Body of pancreas (tissue), 4 donors: ENCODE measurements around the gene CES5A. TPM values are rescaled to one million over a fixed set of nuclear protein-coding genes. Genes with fewer than 3 reads are reported as not detected.
"Not testable (repeated sequence)": the region's sequence is repeated elsewhere in the genome, so short reads cannot be mapped to it uniquely, and the experiment has no call there.

Source experiments
- ATAC-seq: fragments of 150-250 bp; one replicate; pipeline ENCODE4 v1.9.1; 2016
- DNase-seq, 4 donors: peaks; one replicate each; pipeline ENCODE4 v3.0.0-alpha.2; 2019
- H3K27ac ChIP-seq, 4 donors: fragments of 200-600 bp; sonication (generic); 1 replicate in 3 of 4; 2 replicates in 1 of 4; pipeline versions ENCODE4 v1.5.1 to v1.6.1; 2016 to 2019; ENCODE audit warnings: mild to moderate bottlenecking in 1 of 4, mixed read lengths in 1 of 4, moderate library complexity in 1 of 4
- H3K27me3 ChIP-seq, 2 donors: fragments of 200-600 bp; sonication (generic); one replicate each; pipeline ENCODE4 v1.6.0; 2016; ENCODE audit warnings: mild to moderate bottlenecking in 1 of 2
- H3K36me3 ChIP-seq, 2 donors: fragments of 200-600 bp; sonication (generic); replicated peaks in 1 of 2; 2 replicates each; pipeline ENCODE4 v1.5.1; 2016; ENCODE audit warnings: low read depth in 2 of 2; ENCODE audit not compliant: insufficient read depth in 1 of 2
- H3K4me1 ChIP-seq: fragments of 200-600 bp; sonication (generic); one replicate; pipeline ENCODE4 v1.6.0; 2016
- H3K4me3 ChIP-seq, 2 donors: fragments of 200-600 bp; sonication (generic); 1 replicate in 1 of 2; 2 replicates in 1 of 2; pipeline ENCODE4 v1.5.1; 2016 to 2019
- H3K9me3 ChIP-seq, 3 donors: fragments of 200-600 bp; sonication (generic); 1 replicate in 2 of 3; 2 replicates in 1 of 3; pipeline ENCODE4 v1.5.1; 2016
- POLR2A ChIP-seq, 3 donors: fragments of 450-650 bp; IDR thresholded peaks; one replicate each; pipeline ENCODE4 v1.6.1; 2016; ENCODE audit warnings: antibody characterized with exemption in 3 of 3, mild to moderate bottlenecking in 2 of 3
- WGBS, 2 donors: methylation state at CpG; one replicate each; pipeline ENCODE4 v1.1.5; 2017; 5-methylcytosine and 5-hydroxymethylcytosine counted together
- intact Hi-C: fragments of 100-400 bp; cut with DNase I; formaldehyde crosslinking; loops from one replicate; pipeline ENCODE4 v1.15.1; 2023
- total RNA-seq, 2 donors: library from RNA; depleted of rRNA; stranded (reverse); fragments of >200 nt; gene quantifications; one replicate each; pipeline ENCODE4 v1.1.0, GENCODE V29; 2016
- TF ChIP-seq, protein P1 (sequence below), 7 experiments: fragments of 450-650 bp in 4 of 7; fragments of 200-600 bp in 3 of 7; sonication (generic) in 3 of 7; IDR thresholded peaks; one replicate each; pipeline ENCODE4 v1.5.1; 2016 to 2019; ENCODE audit warnings: antibody characterized with exemption in 7 of 7

The CES5A gene
- total RNA-seq, 2 donors from 2014 or later, result not detected

DNA sequence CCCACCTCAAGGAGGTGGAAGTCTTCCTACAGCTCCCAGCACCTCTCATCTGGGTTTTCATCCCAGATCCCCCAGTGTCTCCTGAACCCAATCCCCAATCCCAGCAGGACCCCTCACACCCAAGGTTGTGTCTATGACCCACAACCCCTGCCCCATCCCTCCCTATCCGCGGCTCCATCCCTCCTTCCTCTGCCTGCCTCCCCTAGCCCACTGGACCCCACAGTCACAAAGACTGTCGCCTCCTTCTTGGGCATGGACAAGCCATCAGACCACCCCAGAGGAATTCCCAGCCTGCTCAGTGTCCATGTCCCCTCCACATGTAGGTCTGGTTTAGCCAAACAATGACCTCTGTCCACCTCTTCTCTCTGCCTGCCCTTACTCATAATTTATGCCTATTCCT is 54.6 kb downstream of the CES5A start:
- TF ChIP-seq, protein P1, sequence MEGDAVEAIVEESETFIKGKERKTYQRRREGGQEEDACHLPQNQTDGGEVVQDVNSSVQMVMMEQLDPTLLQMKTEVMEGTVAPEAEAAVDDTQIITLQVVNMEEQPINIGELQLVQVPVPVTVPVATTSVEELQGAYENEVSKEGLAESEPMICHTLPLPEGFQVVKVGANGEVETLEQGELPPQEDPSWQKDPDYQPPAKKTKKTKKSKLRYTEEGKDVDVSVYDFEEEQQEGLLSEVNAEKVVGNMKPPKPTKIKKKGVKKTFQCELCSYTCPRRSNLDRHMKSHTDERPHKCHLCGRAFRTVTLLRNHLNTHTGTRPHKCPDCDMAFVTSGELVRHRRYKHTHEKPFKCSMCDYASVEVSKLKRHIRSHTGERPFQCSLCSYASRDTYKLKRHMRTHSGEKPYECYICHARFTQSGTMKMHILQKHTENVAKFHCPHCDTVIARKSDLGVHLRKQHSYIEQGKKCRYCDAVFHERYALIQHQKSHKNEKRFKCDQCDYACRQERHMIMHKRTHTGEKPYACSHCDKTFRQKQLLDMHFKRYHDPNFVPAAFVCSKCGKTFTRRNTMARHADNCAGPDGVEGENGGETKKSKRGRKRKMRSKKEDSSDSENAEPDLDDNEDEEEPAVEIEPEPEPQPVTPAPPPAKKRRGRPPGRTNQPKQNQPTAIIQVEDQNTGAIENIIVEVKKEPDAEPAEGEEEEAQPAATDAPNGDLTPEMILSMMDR (IDR thresholded peaks at IDR 0.05), result no peak
- TF ChIP-seq POLR2A (IDR thresholded peaks at IDR 0.05), result no peak
- Histone ChIP-seq H3K9me3 (no peaks in the 10 kb centered on the region), H3K27ac (no peak overlapping the region), H3K27me3 (no peaks in the 10 kb centered on the region), H3K4me3 (no peak overlapping the region), H3K36me3 (no peaks in the 10 kb centered on the region), H3K4me1 (no peaks in the 10 kb centered on the region)
- intact Hi-C loops, result no loop called here
- DNase-seq, result no peak
- no peak for ATAC-seq
- WGBS, 2 donors, result 67 to 86% methylated on average over 3 of the region's 3 CpGs

DNA sequence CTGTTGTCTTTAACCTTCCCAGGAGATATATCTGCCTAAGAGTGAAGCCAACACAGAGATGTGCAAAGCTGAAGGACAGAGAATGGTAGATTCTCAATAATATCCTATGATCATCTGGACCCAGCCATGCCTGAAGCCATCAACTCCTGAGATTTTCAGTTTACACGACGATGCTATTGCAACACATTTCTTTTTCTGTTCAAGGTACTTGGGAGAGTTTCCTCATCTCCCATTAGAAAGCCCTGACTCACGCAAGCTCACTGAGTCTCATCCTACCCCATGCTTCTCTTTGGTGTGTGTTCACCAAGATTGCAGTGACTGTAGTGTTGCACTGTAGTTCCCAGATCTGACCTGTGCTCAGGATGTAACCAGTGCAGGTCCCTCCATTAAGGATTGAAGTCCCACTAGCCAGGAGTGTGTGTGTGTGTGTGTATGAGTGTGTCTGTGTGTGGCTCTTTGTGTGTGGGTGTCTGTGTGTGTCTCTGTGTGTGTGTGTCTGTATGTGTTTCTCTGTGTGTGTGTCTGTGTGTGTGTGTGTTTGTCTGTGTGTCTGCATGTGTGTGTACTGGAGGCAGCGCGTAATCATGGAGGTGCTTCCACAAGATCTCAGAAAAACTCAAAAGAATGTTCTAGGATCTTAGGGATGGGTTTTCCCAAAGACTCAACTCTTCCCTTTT is 57.8 kb downstream of the CES5A start:
- DNase-seq (no peak), ATAC-seq (no peak)
- TF ChIP-seq POLR2A (IDR thresholded peaks at IDR 0.05), result no peak
- intact Hi-C loops, result no loop called here
- WGBS, 2 donors, result 68 to 82% methylated on average over 5 of the region's 5 CpGs
- Histone ChIP-seq H3K36me3 (no peaks in the 10 kb centered on the region), H3K27me3 (no peaks in the 10 kb centered on the region), H3K9me3 (no peaks in the 10 kb centered on the region), H3K4me1 (peaks cover 3% of the 10 kb centered on the region), H3K27ac (no peak overlapping the region), H3K4me3 (no peak overlapping the region)

DNA sequence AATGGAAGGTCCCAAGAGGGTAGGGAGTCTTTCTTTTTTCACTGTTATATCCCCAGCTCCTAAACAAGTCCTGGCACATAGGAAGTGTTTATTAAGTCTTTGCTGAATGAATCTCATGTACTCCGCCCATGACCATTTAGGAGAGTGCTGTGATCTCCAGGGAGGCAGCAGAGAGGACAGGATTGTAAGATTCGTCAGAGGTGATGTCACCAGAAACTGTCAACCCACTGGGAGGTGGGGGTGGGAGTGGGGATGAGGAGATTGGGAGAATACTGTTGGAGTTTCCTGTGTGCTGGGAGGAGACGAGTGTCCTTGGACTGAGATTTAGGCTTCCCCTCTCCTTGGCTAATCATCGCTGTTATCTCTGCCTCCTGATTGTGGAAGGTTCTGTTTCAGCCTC is 59.0 kb downstream of the CES5A start:
- H3K4me3 ChIP-seq, DNase-seq, intact Hi-C loops, ATAC-seq, H3K9me3 ChIP-seq, H3K36me3 ChIP-seq, H3K4me1 ChIP-seq, H3K27ac ChIP-seq, H3K27me3 ChIP-seq: not testable (repeated sequence)
- 50 to 57% methylated on average over 4 of the region's 4 CpGs for WGBS, 2 donors

DNA sequence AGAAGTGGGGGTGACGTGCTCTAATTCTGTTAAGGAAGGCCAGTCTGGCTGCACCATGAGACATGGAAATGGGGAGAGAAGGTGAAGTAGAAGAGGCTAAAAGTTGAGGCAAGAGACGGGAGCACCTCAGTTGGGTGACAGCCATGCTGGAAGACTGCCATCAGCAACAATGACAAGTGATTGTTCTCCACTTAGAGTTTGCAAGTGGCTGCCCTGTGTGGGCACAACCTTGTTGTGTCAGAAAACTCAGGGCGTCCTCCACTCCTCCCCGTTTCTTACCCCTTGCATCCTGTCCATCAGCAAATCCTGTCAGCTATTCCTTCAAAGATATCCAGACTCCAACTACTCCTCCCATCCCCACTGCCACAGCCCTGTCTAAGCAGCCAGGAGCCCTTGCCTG is 59.9 kb downstream of the CES5A start:
- DNase-seq (no peak), ATAC-seq (no peak)
- no peaks in the 10 kb centered on the region for H3K36me3 ChIP-seq
- TF ChIP-seq POLR2A (IDR thresholded peaks at IDR 0.05), result no peak
- TF ChIP-seq, protein P1 (IDR thresholded peaks at IDR 0.05), result no peak
- intact Hi-C loops, result no loop called here
- H3K4me1 ChIP-seq, result peaks cover 3% of the 10 kb centered on the region
- no peak overlapping the region for H3K27ac ChIP-seq
- no peaks in the 10 kb centered on the region for H3K27me3 ChIP-seq
- no peaks in the 10 kb centered on the region for H3K9me3 ChIP-seq
- WGBS, 2 donors, result 51 to 67% methylated on average over 3 to 4 of the region's 4 CpGs
- no peak overlapping the region for H3K4me3 ChIP-seq

DNA sequence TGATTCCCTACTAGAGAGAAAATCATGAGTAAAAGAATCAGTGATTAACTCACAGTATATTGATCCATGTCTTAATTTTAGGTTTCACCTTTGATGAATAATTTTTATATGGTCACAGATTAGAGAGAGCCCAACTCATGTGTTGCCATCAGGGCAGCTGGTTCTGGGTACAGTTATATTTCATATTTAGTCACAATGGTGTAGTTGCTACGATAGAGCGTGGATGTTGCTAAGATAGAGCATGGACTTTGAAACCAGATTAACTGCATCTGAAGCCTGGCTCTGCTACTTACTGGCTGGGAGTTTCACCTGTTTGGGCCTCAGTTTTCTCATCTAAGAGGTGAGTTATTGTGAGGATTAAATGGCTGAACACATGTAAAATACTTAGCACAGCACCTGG is 61.0 kb downstream of the CES5A start:
- ATAC-seq, result peak; percentile 30
- 8 to 11% methylated on average over 1 to 2 of the region's 2 CpGs for WGBS, 2 donors

DNA sequence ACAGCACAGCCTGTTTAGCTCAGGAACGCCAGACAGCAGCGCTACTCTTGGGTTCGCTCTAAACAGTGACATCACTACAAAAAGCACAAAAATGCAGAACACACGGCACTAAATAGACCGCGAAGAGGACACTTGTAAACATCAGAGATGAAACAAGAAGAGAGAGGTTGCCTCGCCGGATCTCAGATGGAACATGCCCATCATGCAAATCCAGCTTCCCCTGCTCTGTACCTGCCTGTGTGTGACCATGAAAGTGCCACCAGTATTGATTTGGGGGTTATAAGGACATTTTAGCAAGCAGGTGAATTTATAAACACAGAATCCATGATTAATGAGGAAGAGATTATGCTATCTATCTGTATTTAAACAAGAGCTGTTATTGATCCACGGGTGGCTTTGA is 61.4 kb downstream of the CES5A start:
- H3K36me3 ChIP-seq, H3K4me1 ChIP-seq, H3K27me3 ChIP-seq, H3K9me3 ChIP-seq, DNase-seq, H3K27ac ChIP-seq, H3K4me3 ChIP-seq, intact Hi-C loops: not testable (repeated sequence)
- ATAC-seq, result peak; percentile 33
- WGBS, 2 donors, result 21 to 27% methylated on average over 6 to 7 of the region's 9 CpGs

More for the DNA sequence above, 61.0 kb downstream of the CES5A start:
- intact Hi-C loops, H3K4me1 ChIP-seq, H3K36me3 ChIP-seq, H3K9me3 ChIP-seq, DNase-seq, H3K27me3 ChIP-seq, H3K4me3 ChIP-seq, H3K27ac ChIP-seq: not testable (repeated sequence)

DNA sequence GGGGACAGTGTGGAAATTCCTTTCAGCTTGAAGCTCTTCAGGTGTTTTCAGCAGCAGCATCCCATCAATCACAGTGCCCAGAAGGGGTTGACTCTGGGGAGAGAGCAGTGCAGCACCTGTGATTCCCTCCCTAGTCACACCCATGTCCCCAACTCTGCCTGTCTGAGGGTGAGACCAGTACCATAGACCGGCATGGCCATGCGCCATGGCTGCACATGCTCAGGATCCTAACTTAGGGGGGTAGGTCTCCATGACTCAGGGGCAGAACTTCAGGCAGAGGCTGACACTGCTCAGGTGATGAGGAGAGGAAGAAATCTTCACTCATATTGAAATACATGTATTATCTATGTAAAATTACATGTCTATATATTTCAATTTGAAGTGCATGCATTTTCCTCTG is 62.2 kb downstream of the CES5A start:
- TF ChIP-seq, protein P1 (IDR thresholded peaks at IDR 0.05), result no peak
- TF ChIP-seq POLR2A (IDR thresholded peaks at IDR 0.05), result no peak
- H3K27ac ChIP-seq, result no peak overlapping the region

More for the DNA sequence above, 62.2 kb downstream of the CES5A start:
- Histone ChIP-seq H3K36me3 (no peaks in the 10 kb centered on the region), H3K9me3 (no peaks in the 10 kb centered on the region), H3K27me3 (no peaks in the 10 kb centered on the region), H3K4me1 (peaks cover 3% of the 10 kb centered on the region), H3K4me3 (no peak overlapping the region)
- intact Hi-C loops, result no loop called here
- no peak for ATAC-seq
- 36% methylated on average over 2 of the region's 2 CpGs for WGBS, 2 donors
- DNase-seq, result no peak
